GM12873 (cell line): Measurements from ENCODE around the gene FCSK.

Experiments
- TF ChIP-seq, protein P1 (sequence below): IDR thresholded peaks from 2 replicates; pipeline ENCODE4 v1.5.1; 2012; ENCODE audit warnings: low read depth, mild to moderate bottlenecking, moderate library complexity, low read length, control low read depth; ENCODE audit not compliant: insufficient read depth; ENCODE audit errors: missing control alignments

Gene FCSK

DNA sequence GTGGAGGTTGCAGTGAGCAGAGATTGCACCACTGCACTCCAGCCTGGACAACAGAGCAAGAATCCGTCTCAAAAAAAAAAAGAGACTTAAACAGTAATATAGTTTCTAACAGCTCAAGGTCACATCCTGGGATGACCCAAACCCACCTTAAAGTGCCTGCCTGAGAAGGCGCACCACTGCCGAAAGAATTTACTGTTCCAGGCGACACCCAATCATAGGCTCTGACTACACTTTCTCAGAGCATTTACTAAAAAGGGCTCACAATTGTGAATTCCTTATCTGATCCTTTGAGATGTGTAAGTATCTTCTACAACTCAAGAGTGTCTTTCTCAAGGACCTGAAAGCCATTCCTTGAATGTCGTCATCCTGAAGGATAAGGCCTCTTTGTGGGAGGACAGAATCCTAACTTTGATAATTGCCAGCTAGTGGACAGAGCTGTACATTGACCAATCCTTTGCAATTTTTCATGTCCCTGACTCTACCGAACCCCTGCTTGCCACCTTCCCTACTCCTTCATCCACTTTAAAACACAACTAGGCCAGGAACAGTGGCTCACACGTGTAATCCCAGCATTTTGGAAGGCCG is 12.9 kb upstream of the FCSK start:
- TF ChIP-seq, protein P1, sequence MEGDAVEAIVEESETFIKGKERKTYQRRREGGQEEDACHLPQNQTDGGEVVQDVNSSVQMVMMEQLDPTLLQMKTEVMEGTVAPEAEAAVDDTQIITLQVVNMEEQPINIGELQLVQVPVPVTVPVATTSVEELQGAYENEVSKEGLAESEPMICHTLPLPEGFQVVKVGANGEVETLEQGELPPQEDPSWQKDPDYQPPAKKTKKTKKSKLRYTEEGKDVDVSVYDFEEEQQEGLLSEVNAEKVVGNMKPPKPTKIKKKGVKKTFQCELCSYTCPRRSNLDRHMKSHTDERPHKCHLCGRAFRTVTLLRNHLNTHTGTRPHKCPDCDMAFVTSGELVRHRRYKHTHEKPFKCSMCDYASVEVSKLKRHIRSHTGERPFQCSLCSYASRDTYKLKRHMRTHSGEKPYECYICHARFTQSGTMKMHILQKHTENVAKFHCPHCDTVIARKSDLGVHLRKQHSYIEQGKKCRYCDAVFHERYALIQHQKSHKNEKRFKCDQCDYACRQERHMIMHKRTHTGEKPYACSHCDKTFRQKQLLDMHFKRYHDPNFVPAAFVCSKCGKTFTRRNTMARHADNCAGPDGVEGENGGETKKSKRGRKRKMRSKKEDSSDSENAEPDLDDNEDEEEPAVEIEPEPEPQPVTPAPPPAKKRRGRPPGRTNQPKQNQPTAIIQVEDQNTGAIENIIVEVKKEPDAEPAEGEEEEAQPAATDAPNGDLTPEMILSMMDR: no peak

DNA sequence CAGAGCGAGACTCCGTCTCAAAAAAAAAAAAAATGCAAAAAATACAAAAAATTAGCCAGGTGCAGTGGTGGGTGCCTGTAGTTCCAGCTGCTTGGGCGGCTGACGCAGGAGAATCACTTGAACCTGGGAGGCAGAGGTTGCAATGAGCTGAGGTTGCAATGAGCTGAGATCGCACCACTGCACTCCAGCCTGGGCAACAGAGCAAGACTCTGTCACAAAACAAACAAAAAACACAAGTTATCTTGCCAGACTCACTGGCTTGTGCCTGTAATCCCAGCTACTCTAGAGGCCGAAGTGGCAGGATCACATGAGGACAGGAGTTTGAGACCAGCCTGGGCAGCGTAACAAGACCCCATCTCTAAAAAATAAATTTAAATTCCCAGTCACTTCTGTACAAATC is 12.1 kb upstream of the FCSK start:
- TF ChIP-seq, protein P1: no peak

DNA sequence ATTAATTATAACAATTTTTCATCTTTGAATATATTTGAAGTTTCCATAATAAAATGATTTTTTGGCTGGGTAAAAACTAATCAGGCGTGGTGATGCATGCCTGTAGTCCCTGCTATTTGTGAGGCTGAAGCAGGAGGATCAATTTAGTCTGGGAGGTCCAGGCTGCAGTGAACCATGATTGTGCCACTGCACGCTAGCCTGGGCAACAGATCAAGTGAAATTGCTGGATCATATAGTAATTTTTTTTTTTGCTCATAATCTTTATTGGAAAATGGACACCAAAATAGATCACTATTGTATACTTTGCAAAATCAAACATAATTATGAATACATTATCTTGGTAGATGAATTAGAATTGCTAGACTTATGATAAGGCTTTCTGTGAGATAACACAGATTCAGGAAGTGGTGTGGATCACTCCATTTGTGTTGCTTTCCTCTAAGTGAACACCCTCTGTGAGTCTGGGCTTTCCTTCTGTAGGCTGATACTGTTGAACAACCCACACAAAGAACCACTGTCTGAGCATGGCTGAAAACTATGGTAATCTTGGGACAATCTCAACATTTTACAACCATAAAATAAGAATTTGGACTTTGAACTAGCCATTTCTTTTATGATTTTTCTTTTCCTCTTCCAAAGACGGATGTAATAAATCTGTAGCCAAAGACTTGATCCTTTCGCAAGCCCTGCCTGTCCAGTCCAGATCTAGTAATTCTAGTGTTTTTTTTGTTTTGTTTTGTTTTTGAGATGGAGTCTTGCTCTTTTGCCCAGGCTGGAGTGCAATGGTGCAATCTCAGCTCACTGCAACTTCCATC is 9.9 kb upstream of the FCSK start:
- TF ChIP-seq, protein P1: no peak

DNA sequence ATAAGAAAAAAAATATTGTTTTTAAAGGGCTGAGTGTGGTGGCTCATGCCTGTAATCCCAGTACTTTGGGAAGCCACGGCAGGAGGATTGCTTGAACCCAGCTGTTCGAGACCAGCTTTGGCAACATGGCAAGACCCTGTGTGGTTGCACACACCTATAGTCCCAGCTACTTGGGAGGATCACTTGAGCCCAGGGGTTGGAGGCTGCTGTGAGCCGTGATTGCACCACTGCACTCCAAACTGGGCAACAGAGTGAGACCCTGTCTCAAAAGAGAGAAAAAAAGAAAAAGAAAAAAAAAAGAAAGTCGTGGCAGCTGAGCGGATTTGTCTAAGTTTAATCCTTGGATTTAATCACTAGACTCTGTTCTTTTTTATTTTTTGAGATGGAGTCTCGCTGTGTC is 6.3 kb upstream of the FCSK start:
- TF ChIP-seq, protein P1: no peak

DNA sequence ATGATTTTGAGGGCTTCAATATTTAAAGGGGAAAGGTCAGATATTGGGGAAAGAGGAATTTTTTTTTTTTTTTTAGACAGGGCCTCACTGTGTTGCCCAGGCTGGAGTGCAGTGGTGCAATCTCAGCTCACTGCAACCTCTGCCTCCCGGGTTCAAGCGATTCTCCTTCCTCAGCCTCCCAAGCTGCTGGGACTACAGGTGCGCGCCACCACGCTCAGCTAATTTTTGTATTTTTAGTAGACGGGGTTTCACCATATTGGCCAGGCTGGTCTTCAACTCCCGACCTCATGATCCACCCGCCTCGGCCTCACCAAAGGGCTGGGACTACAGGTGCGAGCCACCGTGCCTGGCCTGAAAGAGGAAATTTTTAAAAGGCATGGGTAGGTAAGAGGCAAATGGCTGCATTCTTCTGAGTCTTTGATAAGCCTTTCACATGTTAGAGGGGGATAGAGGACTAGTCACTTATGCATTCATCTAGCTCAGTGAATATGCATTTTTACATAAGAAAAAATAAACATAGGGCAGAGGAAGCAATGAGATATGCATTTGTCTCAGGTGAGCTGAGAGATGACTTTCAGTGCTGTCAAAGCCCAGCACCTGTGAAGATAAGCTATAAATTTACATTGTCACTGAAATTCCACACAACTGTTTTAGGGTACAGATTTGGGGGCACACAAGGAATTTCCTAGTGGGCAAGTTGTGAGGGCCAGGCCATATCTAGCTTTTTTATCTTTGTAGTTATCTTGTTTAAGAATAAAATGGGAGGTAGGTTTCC is 1.1 kb upstream of the FCSK start:
- TF ChIP-seq, protein P1: no peak

DNA sequence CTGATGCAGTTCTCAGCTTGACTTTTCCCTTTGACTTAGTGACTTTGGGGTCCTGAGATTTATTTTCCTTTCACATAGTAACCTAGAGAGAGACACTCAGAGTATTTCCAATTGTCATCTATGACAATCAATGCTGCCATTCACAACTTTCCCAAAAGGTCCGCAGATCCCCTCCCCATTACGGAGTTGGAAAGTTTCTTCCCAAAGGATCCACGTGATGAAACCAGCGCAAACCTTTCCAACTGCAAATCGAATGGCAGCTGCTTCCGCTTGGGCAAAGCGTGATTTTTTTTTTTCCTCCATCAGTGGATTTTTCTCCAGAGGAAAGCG is 538 bp upstream of the FCSK start:
- TF ChIP-seq, protein P1: no peak

DNA sequence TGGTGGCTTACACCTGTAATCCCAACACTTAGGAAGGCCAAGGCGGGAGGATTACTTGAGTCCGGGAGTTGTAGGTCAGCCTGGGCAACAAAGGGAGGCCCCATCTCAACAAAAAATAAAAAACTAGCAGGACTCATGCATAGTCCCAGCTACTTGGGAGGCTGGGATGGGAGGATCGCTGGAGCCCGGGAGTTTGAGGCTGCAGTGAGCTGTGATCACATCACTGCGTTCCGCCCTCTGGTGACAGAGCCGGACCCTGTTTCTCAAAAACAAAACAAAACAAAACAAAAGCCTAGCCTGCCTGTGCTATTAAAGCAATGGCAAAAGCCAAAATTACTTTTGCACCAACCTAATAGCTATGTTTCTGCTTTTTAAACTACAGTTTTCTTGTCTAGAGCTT is 1.5 kb downstream of the FCSK start:
- TF ChIP-seq, protein P1: no peak
